GM13977 (cell line): ENCODE results near the gene MPPED1.

Experiments used
- DNase-seq: peaks from one replicate; pipeline ENCODE4 v3.0.0; 2012; ENCODE audit warnings: low spot score
- CTCF ChIP-seq: IDR thresholded peaks from 2 replicates; pipeline ENCODE4 v1.5.1; 2012; ENCODE audit warnings: mild to moderate bottlenecking, control low read depth; ENCODE audit not compliant: insufficient read depth; ENCODE audit errors: extremely low read depth, missing control alignments
- in situ Hi-C: fragments of 300-500 bp; cut with MboI; formaldehyde crosslinking; loops from one replicate; pipeline ENCODE4 v1.12.0; 2022; ENCODE audit warnings: low sequenced_read_pairs, low pct_unique_long_range_greater_than_20kb, mixed read lengths, inconsistent platforms; ENCODE audit not compliant: unreplicated experiment

The MPPED1 gene

GRCh38 chr22:43409046-43409445 is 2.8 kb upstream of the MPPED1 start:
- DNase-seq, result no peak
- in situ Hi-C loops, result no loop called here
- TF ChIP-seq CTCF, result no peak

- in situ Hi-C loops, result no loop called here
- no peak for DNase-seq
- no peak for TF ChIP-seq CTCF
These were observed 2.0 kb upstream of the MPPED1 start for GRCh38 chr22:43409800-43410199.

DNA sequence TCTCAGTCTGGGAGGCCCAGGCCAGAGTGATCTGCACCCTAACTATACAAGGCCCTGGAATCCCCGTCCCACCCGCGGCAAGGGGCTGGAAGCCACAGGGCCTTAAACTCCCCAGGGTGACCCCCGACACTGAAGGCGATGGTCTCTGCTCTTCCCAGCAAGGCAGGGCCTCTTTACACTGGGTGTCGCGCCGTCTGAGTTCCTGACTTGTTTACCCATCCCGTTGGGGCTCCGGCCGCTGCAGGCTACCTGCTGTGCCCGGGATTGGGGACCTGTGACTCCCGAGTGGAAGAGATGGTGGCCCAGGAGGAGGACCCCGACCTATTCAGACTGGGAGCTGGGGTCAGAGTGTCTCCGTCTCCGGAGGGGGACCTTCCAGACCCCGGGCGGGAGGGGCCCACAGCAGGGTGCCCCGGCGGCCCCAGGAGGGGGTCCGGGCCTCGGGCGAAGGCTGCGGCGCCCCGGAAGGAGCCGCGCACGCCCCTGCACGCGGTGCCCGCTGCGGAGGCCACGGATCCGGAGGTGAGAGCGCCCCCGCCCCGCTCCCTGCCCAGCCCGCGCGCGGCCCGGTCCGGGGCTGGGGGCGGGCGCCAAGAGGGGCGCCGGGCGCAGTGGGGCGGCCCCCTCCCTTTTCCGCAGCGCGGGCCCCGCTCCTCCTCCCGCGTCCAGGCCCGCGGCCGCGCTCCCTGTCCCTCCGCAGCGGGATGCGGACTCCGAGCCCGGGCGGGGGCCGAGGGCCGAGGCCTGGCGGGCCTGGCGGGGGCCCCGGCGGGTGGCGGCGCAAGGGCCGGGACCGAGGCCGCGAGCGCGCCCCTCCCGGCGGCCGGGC is 560 bp upstream of the MPPED1 start:
- DNase-seq, result no peak
- TF ChIP-seq CTCF, result no peak
- in situ Hi-C loops, result no loop called here

GRCh38 chr22:43412808-43413795 is 1.3 kb downstream of the MPPED1 start:
- no peak for DNase-seq
- in situ Hi-C loops, result no loop called here
- TF ChIP-seq CTCF, result no peak

DNA sequence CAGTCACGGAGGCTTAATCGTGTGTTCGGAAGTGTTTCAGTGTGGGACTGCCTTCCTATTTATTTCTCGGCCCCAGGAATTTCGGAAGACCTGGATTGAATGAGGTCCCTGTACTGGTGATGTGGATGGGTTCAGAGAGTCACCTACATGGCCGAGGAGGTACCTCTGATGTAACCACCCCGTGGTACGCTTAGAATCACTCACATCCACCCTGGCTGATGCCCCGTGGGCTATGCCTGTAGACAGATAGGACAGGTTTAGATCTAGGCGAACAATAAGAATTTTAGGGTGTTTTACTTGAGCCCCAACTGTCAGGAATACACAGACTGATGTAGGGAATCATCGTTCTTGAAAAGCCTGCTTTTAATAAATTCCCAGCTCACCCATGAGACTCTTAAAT is 2.0 kb downstream of the MPPED1 start:
- no peak for TF ChIP-seq CTCF
- in situ Hi-C loops, result no loop called here

GRCh38 chr22:43415681-43416080 is 3.9 kb downstream of the MPPED1 start:
- no peak for TF ChIP-seq CTCF
- no peak for DNase-seq
- in situ Hi-C loops, result no loop called here

More for the DNA sequence above, 2.0 kb downstream of the MPPED1 start:
- DNase-seq, result no peak
